KMS-11 (cell line): ENCODE data around the gene CBY2.
A peak's percentile ranks its signal among the peaks of the same experiment; 100 is the strongest.

Experiments used
- H2AFZ ChIP-seq: fragments of 200-600 bp; sonication (generic); 2 replicates; pipeline ENCODE4 v1.6.1; 2016; ENCODE audit warnings: antibody characterized with exemption, mixed run types, low read depth
- H3K27ac ChIP-seq: fragments of 200-600 bp; sonication (generic); 2 replicates; pipeline ENCODE4 v1.6.1; 2016; ENCODE audit warnings: mild to moderate bottlenecking, mixed run types
- H3K27me3 ChIP-seq: fragments of 200-600 bp; sonication (generic); 2 replicates; pipeline ENCODE4 v1.6.1; 2017; ENCODE audit warnings: mild to moderate bottlenecking, low read depth, mixed run types, moderate library complexity; ENCODE audit not compliant: insufficient read depth
- H3K36me3 ChIP-seq: fragments of 200-600 bp; sonication (generic); 2 replicates; pipeline ENCODE4 v1.6.1; 2017; ENCODE audit warnings: mild to moderate bottlenecking, mixed run types; ENCODE audit not compliant: insufficient read depth
- H3K4me1 ChIP-seq: fragments of 200-600 bp; sonication (generic); 2 replicates; pipeline ENCODE4 v1.6.1; 2016; ENCODE audit warnings: mild to moderate bottlenecking, low read depth, mixed run types; ENCODE audit not compliant: poor library complexity, severe bottlenecking
- H3K4me2 ChIP-seq: fragments of 200-600 bp; sonication (generic); 2 replicates; pipeline ENCODE4 v1.7.0; 2016; ENCODE audit warnings: mild to moderate bottlenecking, mixed run types
- H3K4me3 ChIP-seq: fragments of 200-600 bp; sonication (generic); IDR thresholded peaks from 2 replicates; pipeline ENCODE4 v1.6.1; 2017; ENCODE audit warnings: low read depth, low read length, mixed read lengths; ENCODE audit not compliant: insufficient read depth
- H3K79me2 ChIP-seq: fragments of 200-600 bp; sonication (generic); 2 replicates; pipeline ENCODE4 v1.6.1; 2016; ENCODE audit warnings: low read depth, mixed run types; ENCODE audit not compliant: insufficient read depth
- H3K9ac ChIP-seq: fragments of 200-600 bp; sonication (generic); 2 replicates; pipeline ENCODE4 v1.6.1; 2016; ENCODE audit warnings: mild to moderate bottlenecking, mixed run types
- H4K20me1 ChIP-seq: fragments of 200-600 bp; sonication (generic); 2 replicates; pipeline ENCODE4 v1.6.1; 2016; ENCODE audit warnings: mild to moderate bottlenecking, mixed run types; ENCODE audit not compliant: insufficient read depth
- TF ChIP-seq, protein P1 (sequence below): fragments of 200-600 bp; sonication (generic); conservative IDR thresholded peaks from 2 replicates; pipeline ENCODE4 v1.6.1; 2017; ENCODE audit warnings: low read depth, mild to moderate bottlenecking, antibody characterized with exemption, low read length, moderate library complexity, mixed read lengths

The CBY2 gene

GRCh38 chr13:45704211-45704739, 2.2 kb downstream of the CBY2 start:
- no peaks in the 10 kb centered on the region for H4K20me1 ChIP-seq
- H3K4me1 ChIP-seq: peaks cover 56% of the 10 kb centered on the region

GRCh38 chr13:45704854-45705695, 3.0 kb downstream of the CBY2 start:
- H3K79me2 ChIP-seq: peaks cover 7% of the 10 kb centered on the region; the same call in 1 of the 2 replicates
- no peaks in the 10 kb centered on the region for H3K27me3 ChIP-seq
- peaks cover 55% of the 10 kb centered on the region for H3K4me1 ChIP-seq
- no peak overlapping the region for H3K4me3 ChIP-seq
- H3K4me2 ChIP-seq: 0 out of 2 replicates have a peak overlapping the region, but pooled peaks have one; percentile 48
- H3K27ac ChIP-seq: no peak overlapping the region
- TF ChIP-seq, protein P1, sequence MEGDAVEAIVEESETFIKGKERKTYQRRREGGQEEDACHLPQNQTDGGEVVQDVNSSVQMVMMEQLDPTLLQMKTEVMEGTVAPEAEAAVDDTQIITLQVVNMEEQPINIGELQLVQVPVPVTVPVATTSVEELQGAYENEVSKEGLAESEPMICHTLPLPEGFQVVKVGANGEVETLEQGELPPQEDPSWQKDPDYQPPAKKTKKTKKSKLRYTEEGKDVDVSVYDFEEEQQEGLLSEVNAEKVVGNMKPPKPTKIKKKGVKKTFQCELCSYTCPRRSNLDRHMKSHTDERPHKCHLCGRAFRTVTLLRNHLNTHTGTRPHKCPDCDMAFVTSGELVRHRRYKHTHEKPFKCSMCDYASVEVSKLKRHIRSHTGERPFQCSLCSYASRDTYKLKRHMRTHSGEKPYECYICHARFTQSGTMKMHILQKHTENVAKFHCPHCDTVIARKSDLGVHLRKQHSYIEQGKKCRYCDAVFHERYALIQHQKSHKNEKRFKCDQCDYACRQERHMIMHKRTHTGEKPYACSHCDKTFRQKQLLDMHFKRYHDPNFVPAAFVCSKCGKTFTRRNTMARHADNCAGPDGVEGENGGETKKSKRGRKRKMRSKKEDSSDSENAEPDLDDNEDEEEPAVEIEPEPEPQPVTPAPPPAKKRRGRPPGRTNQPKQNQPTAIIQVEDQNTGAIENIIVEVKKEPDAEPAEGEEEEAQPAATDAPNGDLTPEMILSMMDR: no peak
- H3K9ac ChIP-seq: no peak overlapping the region
- no peaks in the 10 kb centered on the region for H3K36me3 ChIP-seq
- H2AFZ ChIP-seq: no peak overlapping the region
- no peaks in the 10 kb centered on the region for H4K20me1 ChIP-seq

More at GRCh38 chr13:45704211-45704739, 2.2 kb downstream of the CBY2 start:
- TF ChIP-seq, protein P1: no peak
- no peak overlapping the region; the same call in 1 of the 2 replicates for H3K4me2 ChIP-seq
- H3K27ac ChIP-seq: peak overlapping the region; percentile 99; the same call in 1 of the 2 replicates
- no peak overlapping the region for H2AFZ ChIP-seq
- no peak overlapping the region for H3K9ac ChIP-seq
- H3K36me3 ChIP-seq: no peaks in the 10 kb centered on the region
- peaks cover 15% of the 10 kb centered on the region for H3K79me2 ChIP-seq
- no peaks in the 10 kb centered on the region for H3K27me3 ChIP-seq
- H3K4me3 ChIP-seq: no peak overlapping the region

DNA sequence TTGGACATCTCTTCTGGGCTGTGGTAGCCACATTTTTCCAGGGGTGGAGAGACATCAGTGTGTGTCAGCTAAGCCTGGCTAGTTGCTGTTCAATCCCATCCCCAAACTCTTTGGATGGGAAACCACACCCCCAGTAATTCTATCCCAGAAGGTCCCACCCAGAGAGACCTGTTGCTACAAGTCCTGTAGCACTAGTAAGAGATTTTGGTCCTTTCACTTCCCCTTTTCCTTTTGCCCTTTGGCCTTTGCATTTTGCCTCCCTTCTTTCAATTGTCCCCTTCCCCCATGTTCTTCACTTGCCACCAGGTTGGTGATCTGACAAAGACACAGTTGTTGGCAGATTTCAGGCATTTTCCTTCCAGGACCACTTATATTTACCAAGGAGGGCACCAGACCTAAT, 3.8 kb downstream of the CBY2 start:
- no peak overlapping the region for H3K4me3 ChIP-seq
- no peaks in the 10 kb centered on the region for H3K27me3 ChIP-seq
- no peaks in the 10 kb centered on the region for H3K79me2 ChIP-seq
- no peak overlapping the region for H3K27ac ChIP-seq
- H3K9ac ChIP-seq: no peak overlapping the region
- H2AFZ ChIP-seq: no peak overlapping the region
- no peaks in the 10 kb centered on the region for H4K20me1 ChIP-seq
- H3K36me3 ChIP-seq: no peaks in the 10 kb centered on the region
- TF ChIP-seq, protein P1: no peak
- H3K4me2 ChIP-seq: peak overlapping the region; percentile 48
- peaks cover 51% of the 10 kb centered on the region for H3K4me1 ChIP-seq

DNA sequence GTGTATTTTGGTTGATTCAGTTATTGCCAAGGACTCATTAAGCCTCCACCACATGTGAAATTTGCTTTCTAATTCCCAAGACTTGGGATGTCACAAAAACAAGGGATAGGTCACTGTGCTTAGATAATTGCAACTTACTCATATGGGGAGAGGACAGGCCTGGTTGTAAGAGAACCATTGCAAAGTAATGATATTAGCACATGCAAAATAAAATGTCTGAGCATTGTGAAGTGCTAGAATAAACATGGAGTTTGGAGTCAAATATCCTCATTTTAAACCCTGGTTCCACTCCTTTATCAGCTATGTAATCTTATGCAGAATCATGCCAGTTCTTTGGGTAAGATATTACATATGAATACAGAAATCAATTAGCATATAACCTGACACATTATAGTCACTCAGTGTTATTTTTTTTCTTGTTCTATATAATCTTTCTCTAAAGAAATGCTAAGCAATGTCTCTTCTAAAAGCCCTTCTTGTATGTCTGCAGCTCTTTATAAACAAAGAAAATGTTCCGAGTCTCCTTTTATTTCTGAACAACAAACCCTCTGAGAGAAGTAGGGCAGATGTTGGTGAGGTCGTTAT, 5.5 kb downstream of the CBY2 start:
- Histone ChIP-seq H3K4me1 (peaks cover 38% of the 10 kb centered on the region), H3K4me3 (no peak overlapping the region), H3K27ac (no peak overlapping the region), H2AFZ (no peak overlapping the region), H3K9ac (no peak overlapping the region), H3K4me2 (no peak overlapping the region), H3K27me3 (no peaks in the 10 kb centered on the region), H3K79me2 (no peaks in the 10 kb centered on the region), H3K36me3 (no peaks in the 10 kb centered on the region), H4K20me1 (no peaks in the 10 kb centered on the region)
- TF ChIP-seq, protein P1: no peak
